ENCODE data around the gene ZGLP1. TPM values are rescaled to one million over a fixed set of nuclear protein-coding genes. Genes with fewer than 3 reads are reported as not detected.

The ZGLP1 gene
- total and polyA plus RNA-seq, 2 of the 13 experiments (the other 11 are each of a cell fraction or from before 2014, with no cell fraction given) = 2.4 to 3.0 TPM

GRCh38 chr19:10256970-10257615 lies 52.5 kb downstream of the ZGLP1 start:
- peaks cover 10% of the 10 kb centered on the region for H3K79me2 ChIP-seq (ENCODE audit: insufficient read depth, low read length)
- H2AFZ ChIP-seq (ENCODE audit: low read length) = no peak overlapping the region
- H3K4me2 ChIP-seq (ENCODE audit: low read depth, low read length) = no peak overlapping the region
- H4K20me1 ChIP-seq (ENCODE audit: insufficient read depth, low read length) = no peaks in the 10 kb centered on the region
- WGBS (ENCODE audit: low lambda C conversion rate) = 83% methylated on average over 8 of the region's 9 CpGs
- TF ChIP-seq PCBP2 (optimal IDR thresholded peaks at IDR 0.05; ENCODE audit: low read depth, low read length, poor library complexity, severe bottlenecking) (no peak), PHF5A (CRISPR knock-in tag; IDR thresholded peaks at IDR 0.05; ENCODE audit: low read depth, unreplicated experiment) (no peak), HOXA3 (CRISPR knock-in tag; IDR thresholded peaks at IDR 0.05) (no peak), HNF4A (CRISPR knock-in tag; IDR thresholded peaks at IDR 0.05) (peak; percentile 23; the same call in 1 of the 2 replicates), ZNF383 (CRISPR knock-in tag; IDR thresholded peaks at IDR 0.05; ENCODE audit: borderline replicate concordance) (no peak), ZNF75D (CRISPR knock-in tag; IDR thresholded peaks at IDR 0.05; ENCODE audit: borderline replicate concordance) (no peak), ZFAT (CRISPR knock-in tag; conservative IDR thresholded peaks at IDR 0.05) (no peak), CSRNP2 (CRISPR knock-in tag; conservative IDR thresholded peaks at IDR 0.05; ENCODE audit: low read depth) (no peak), TBL1XR1 (IDR thresholded peaks at IDR 0.05; ENCODE audit: borderline replicate concordance, low read length, partially characterized antibody) (no peak), NR2F6 (IDR thresholded peaks at IDR 0.05) (peak; percentile 12; the same call in 1 of the 2 replicates), NR2F6 (CRISPR knock-in tag; IDR thresholded peaks at IDR 0.05) (no peak), CTCF (CRISPR knock-in tag; IDR thresholded peaks at IDR 0.05) (no peak)
- DNase-seq (ENCODE audit: low spot score) = no peak
- in situ Hi-C loops (cut with HindIII; ENCODE audit: extremely low pct_ligation_motif_present, low pct_unique_long_range_greater_than_20kb) = no loop called here
- ChIA-PET POLR2A (interaction anchor here (1.0 to 5.4 kb wide), 2 partner anchors 13 to 144 kb away, joined by 3 to 71 read pairs; partner anchors contain the start of gene ICAM1), CTCF (ENCODE audit: low intra/inter-chr PET ratio, low total read pairs) (no interaction called here)
- BruUV-seq (replicated peaks) = no TSS peak
- no peak for FAIRE-seq
- H3K36me3 ChIP-seq (replicated peaks in 1 of 2; ENCODE audit: control insufficient read depth in 1 of 2, insufficient read depth in 2 of 2, low read length in 2 of 2) = peaks cover 12 to 40% of the 10 kb centered on the region in 2 experiments
- intact Hi-C loops (cut with micrococcal nuclease; ENCODE audit: unreplicated experiment) = no loop called here
- no peaks in the 10 kb centered on the region; a peak in 1 of 5 replicates for H3K27me3 ChIP-seq (ENCODE audit: control insufficient read depth in 1 of 2, insufficient read depth in 2 of 2, low read length in 2 of 2)
- peaks cover 70% of the 10 kb centered on the region for H3K4me1 ChIP-seq (ENCODE audit: insufficient read depth, low read length)
- no peak overlapping the region for H3K9ac ChIP-seq (ENCODE audit: insufficient read depth, low read depth, low read length)
- ATAC-seq = no peak
- no peak overlapping the region for H3K4me3 ChIP-seq (replicated peaks in 1 of 3; ENCODE audit: insufficient read depth in 1 of 3, low read depth in 2 of 3, low read length in 3 of 3)
- no peak overlapping the region for H3K27ac ChIP-seq (ENCODE audit: extremely low read length, insufficient read depth, low read length)
- no peaks in the 10 kb centered on the region for H3K9me3 ChIP-seq (ENCODE audit: low read length)

All from HepG2 (cell line).